ENCODE measurements around the gene RPS19BP1. TPM values are rescaled to one million over a fixed set of nuclear protein-coding genes. Genes with fewer than 3 reads are reported as not detected.

Gene RPS19BP1
- total and polyA plus RNA-seq, 2 donors (not counting 1 experiment from before 2014, with no cell fraction given) = 60.3 to 74.8 TPM

DNA sequence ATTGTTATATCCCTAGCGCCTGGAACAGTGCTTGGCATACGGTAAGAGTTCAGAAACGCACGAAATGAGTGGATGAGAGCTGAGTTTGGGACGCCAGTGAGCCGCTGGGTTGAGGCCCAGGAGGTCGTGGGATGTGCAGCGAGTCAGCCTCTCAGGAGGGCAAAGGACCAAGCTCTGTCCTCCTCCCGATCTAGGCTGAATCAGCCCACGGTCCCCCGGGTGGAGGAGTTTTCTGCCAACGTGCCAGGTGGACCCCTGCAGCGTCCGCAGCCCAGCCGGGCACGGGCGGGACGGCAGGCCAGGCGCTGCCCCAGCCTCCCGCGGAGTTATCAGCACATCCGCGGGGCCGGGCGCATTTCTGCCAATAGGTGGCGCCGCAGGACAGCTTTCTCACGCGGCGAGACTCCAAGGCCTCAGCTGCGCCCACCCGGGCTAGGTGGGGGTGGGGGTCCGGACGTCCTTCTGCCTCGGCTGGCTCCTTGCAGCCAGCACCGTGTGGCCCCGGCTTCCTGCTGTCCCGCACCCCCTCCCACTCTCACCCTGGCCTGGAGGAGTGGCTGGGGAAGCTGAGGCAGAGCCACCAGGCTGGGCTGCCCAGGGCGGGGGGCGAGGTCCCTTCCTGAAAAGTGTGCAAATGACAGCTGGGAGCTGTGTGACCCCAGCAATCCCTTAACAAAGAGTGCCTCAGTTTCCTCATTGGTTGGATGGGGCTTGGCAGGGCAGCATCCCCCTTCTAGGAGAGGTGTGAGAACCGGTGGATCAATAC lies 2.2 kb upstream of the RPS19BP1 start:
- POLR2A ChIA-PET = interaction anchor here (1.3 to 2.3 kb wide), 3 partner anchors 490 to 509 kb away, joined by 3 to 10 read pairs (median 5); no protein-coding TSS in a partner anchor
- peak overlapping the region; percentile 49 for H3K4me3 Mint-ChIP-seq
- Histone ChIP-seq H3K9me3 (ENCODE audit: control extremely low read depth in 1 of 3, control insufficient read depth in 2 of 3, insufficient read depth in 1 of 3, low read length in 2 of 3) (no peaks in the 10 kb centered on the region), H4K20me1 (ENCODE audit: control insufficient read depth, insufficient read depth, low read length, poor library complexity, severe bottlenecking) (peaks cover 20% of the 10 kb centered on the region), H2AFZ (ENCODE audit: insufficient read depth, low read depth, low read length, poor library complexity, severe bottlenecking) (peak overlapping the region; percentile 71), H3K27me3 (replicated peaks in 1 of 4; ENCODE audit: control extremely low read depth in 1 of 4, control insufficient read depth in 3 of 4, insufficient read depth in 4 of 4, low read length in 3 of 4) (peaks cover 0 to 5% (median 0%) of the 10 kb centered on the region in 4 experiments), H3K4me3 (ENCODE audit: control extremely low read depth in 1 of 5, extremely low read depth in 1 of 5, insufficient read depth in 1 of 5, low read depth in 2 of 5, low read length in 4 of 5) (no peak overlapping the region), H3K9ac (ENCODE audit: low read length) (no peak overlapping the region), H3K4me1 (ENCODE audit: control insufficient read depth in 2 of 2, insufficient read depth in 2 of 2, low read length in 2 of 2) (peaks cover 23 to 35% of the 10 kb centered on the region in 2 donors), H3K79me2 (ENCODE audit: control insufficient read depth, insufficient read depth, low read length) (peaks cover 27% of the 10 kb centered on the region), H3K4me2 (replicated peaks; ENCODE audit: low read depth, low read length, poor library complexity, severe bottlenecking) (peak overlapping the region; percentile 50), H3K36me3 (replicated peaks in 1 of 2; ENCODE audit: control extremely low read depth in 1 of 2, control insufficient read depth in 1 of 2, extremely low read depth in 1 of 2, insufficient read depth in 2 of 2, low read length in 1 of 2) (peaks cover 0 to 16% of the 10 kb centered on the region in 2 experiments), H3K27ac (ENCODE audit: low read length in 2 of 2) (no peak overlapping the region)
- ATAC-seq (ENCODE audit: low read depth) = peak; percentile 8
- no peaks in the 10 kb centered on the region for H3K27me3 Mint-ChIP-seq
- peak; percentile 86 for DNase-seq
- peak overlapping the region; percentile 34 for H3K27ac Mint-ChIP-seq
- intact Hi-C loops (cut with micrococcal nuclease) = loop anchor here (1.0 to 5.0 kb wide), 5 partner anchors 406 to 1102 kb away; partner anchors contain the start of genes MRTFA and TNRC6B
- TF ChIP-seq, protein P1, sequence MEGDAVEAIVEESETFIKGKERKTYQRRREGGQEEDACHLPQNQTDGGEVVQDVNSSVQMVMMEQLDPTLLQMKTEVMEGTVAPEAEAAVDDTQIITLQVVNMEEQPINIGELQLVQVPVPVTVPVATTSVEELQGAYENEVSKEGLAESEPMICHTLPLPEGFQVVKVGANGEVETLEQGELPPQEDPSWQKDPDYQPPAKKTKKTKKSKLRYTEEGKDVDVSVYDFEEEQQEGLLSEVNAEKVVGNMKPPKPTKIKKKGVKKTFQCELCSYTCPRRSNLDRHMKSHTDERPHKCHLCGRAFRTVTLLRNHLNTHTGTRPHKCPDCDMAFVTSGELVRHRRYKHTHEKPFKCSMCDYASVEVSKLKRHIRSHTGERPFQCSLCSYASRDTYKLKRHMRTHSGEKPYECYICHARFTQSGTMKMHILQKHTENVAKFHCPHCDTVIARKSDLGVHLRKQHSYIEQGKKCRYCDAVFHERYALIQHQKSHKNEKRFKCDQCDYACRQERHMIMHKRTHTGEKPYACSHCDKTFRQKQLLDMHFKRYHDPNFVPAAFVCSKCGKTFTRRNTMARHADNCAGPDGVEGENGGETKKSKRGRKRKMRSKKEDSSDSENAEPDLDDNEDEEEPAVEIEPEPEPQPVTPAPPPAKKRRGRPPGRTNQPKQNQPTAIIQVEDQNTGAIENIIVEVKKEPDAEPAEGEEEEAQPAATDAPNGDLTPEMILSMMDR (IDR thresholded peaks at IDR 0.05) = peak; percentile 99
- TF ChIP-seq EZH2 (IDR thresholded peaks at IDR 0.05; ENCODE audit: borderline replicate concordance, insufficient read depth, low read depth, low read length, poor library complexity, severe bottlenecking) = no peak
- H3K4me1 Mint-ChIP-seq = peaks cover 30% of the 10 kb centered on the region
- 21% methylated on average over 33 of the region's 41 CpGs for WGBS (ENCODE audit: insufficient coverage)
- CTCF ChIA-PET = interaction anchor here (0.5 to 13.4 kb wide), 35 partner anchors 8 to 816 kb away, joined by 3 to 328 read pairs (median 4); partner anchors contain the start of genes ADSL, ATF4, MIEF1 and RPL3
- H3K9me3 Mint-ChIP-seq (ENCODE audit: insufficient read depth) = no peaks in the 10 kb centered on the region

Measured in B cell (primary cell).